ENCODE data around the gene NXN.
A peak's percentile ranks its signal among the peaks of the same experiment; 100 is the strongest.

The NXN gene

DNA sequence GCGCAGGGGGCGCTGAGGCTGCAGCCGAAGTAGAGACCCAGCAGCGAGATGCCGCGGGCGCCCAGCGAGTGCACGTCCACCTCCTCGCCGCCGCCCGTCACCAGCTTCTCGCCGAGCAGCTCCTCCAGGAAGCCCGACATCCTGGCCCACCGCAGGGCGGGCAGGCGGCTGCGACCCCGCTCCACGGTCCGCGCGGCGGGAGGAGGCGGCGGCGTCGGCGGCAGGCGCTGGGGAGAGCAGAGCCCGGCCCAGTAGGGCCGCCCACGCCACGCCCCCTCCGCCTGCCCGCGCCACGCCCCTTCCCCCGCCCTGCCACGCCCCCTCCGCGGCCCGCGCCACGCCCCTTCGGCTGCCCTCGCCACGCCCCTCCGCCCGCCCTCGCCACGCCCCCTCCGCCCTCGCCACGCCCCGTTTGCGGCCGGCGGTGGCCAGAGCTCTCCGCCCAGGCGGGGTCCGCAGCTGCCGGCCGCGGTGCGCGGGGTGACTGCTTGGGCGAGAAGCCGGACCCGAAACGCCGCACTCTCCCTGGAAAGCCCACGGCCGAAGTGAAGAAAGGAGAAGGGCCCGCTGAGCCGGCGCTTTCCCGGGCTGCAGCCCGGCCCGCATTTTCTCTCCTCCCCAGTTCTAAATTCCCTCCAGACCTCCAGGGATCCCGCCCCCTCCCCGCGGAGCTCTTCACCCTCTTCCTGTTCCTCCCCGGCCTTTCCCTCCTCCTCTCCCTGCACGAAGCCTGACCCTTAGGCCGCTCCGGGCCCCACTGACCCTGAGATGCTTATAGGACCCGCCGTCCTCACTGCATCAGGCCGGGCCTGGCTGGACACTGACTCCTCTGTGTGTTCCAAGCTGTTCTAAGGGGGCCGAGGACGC, at the start of gene NXN:
Gene NXN (minus strand): TSS at position 238 of the 867 bp plus-strand sequence.
- peak; percentile 94 for DNase-seq

DNA sequence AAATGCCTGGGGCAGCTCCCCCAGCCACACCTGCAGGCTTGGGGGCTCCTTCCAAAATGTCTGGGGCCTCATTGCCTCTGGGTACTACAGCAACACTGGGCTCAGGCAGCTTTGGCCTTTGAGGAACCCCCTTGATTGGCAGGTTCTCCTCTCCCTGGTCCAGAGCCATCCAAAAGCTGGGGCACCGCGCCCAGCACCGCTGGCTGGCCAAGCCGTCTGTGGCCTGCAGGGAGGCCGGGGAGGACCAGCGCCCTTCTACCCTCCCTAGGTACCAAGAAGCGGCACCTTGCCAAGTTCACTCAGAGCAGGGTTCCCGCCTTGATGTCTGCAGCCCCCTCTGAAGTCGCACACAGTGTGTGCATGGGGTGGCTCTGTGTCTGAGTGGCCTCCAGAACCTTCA, 47.5 kb upstream of the NXN start:
- no peak for DNase-seq

GRCh38 chr17:1026599-1026975, 47.0 kb upstream of the NXN start:
- no peak for DNase-seq

DNA sequence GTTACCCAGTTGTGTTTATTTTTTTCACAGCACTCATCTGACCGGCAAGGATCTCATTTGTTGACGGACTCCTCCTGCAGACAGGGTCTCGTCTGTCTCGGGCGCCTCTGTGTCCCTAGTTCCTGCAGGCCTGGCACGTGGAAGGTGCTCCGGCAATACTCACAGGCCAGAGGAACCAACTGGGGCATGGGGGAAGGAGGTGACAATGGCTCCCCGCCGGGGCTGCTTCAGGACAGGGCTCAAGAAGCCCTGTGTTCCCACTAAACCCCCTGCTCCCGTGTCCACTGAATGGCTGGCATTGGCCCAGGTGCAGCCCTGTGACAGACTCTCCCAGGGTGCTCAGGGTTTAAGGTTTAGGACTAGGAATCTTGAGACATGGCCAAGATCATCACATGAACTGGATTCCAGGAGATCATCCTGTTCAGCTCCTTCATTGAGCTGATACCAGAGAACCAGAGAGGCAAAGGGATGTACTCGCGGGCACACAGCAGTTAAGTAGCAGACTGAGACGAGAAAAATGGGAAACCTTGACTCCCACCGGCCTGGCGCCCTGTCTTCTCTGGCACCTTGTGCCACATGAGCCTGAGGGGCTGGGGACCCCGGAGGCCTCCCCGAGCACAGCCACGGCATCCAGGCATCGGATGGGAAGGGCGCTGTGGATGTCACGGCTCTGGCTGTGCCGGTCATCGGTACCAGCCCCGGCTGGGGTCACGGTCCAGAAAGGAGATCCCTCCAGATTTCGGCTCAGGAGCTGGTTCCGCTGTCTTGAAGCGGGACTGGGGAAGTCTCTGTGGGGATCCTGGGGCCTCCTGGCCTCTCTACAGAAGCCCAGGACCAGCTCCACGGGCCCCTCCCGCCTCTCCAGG, 46.4 kb upstream of the NXN start:
- DNase-seq, result no peak

DNA sequence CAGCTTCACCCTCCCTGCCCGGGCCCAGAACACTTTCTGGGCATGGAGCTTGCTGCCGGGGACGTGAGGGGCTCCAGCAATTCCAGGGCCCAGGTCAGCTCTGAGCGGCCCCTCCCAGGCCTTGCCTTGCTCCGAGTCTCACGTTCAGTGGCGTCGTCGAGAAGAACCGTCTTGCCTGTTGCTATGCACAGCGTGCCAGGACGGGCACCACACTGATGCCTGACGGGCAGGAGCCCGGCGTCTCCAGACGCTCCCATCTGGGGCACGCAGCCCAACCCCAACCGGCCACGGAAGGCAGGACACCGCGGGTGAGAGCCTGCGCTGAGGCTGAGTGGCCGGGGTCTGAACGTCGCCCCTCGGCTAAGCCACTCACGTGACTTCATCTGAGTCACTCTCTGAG, 44.5 kb upstream of the NXN start:
- DNase-seq, result no peak

DNA sequence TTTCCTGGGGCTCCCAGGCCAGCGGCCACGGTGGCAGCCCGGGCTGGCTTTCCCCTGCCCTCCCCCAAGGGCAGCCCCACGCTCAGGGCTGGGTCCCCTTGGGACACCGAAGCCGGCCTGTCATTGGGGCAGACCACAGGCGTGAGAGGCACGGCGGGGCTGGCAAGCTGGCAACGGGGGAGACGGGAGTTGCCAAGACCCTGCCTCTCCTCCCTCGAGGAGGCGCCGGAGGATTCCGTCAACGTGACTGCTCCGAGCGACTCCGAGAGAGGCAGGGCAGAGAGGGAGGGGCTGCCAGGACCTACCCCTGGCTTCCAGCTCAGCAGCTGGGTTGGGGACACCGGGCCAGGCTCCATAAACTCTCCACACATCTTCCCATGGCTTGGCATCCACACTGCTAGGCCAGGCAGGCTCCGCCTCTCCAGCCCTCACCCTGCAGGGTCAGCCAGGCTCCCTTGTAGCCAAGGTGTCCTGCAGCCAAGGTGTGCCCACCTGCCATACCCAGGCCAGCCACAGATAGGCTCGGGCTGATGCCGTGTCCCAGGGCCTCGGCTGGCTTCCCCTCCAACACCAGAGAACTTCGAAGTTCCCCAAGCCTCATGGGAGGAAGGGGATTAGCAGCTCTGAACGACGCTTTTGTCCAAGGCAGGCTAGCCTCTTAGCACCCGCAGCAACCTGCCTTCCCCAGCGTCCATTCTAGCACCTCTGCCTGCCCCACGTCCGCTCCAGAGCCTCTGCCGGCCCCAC, 42.9 kb upstream of the NXN start:
- DNase-seq, result peak; percentile 88

DNA sequence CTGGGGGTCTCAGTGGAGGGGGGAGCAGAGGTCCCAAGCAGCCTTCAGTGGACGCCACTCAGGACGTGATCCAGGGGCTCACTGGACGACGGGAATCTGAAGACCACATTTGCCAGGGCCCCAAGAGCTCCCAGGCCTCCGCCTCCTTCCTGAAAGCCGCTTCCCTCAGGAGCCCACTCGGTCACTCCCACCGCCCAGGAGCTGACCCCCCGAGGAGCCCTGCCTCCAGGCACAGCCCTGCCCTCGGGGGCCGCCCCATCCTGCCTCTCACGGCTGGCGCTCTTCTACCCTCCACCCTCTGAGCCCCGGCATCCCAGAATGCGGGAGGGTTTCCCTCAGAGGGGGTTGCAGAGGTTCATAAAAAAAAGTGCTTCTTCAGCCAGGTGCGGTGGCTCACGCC, 41.6 kb upstream of the NXN start:
- no peak for DNase-seq

- no peak for DNase-seq
Observed at GRCh38 chr17:1019451-1019850, 39.9 kb upstream of the NXN start.

GRCh38 chr17:1018547-1018946, 39.0 kb upstream of the NXN start:
- no peak for DNase-seq

- no peak for DNase-seq
Observed at GRCh38 chr17:1013729-1014090, 34.1 kb upstream of the NXN start.

- DNase-seq, result peak; percentile 26
Observed at GRCh38 chr17:1012823-1013728, 33.5 kb upstream of the NXN start.

GRCh38 chr17:1011760-1012735, 32.5 kb upstream of the NXN start:
- DNase-seq, result peak; percentile 28

DNA sequence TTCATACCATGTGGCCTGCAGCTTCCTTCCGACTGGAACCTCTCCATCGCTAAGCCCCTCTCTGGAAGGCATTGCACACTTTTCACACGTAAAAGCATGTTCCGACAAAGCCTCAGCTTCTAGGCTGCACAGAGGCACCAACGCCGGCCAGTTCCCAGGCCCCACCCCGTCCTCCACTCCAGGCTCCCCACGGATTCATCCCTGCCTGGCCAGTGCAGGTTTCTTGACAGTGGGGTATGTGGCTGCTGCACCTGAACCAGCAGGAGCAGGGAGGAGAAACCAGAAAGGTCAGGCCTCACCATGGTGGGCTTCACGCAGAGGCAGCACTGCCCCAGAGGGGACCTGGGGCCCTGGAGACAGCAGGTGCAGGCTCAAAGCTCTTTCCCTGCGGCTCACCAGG, 31.6 kb upstream of the NXN start:
- no peak for DNase-seq

GRCh38 chr17:1010586-1010985, 31.0 kb upstream of the NXN start:
- DNase-seq, result no peak

DNA sequence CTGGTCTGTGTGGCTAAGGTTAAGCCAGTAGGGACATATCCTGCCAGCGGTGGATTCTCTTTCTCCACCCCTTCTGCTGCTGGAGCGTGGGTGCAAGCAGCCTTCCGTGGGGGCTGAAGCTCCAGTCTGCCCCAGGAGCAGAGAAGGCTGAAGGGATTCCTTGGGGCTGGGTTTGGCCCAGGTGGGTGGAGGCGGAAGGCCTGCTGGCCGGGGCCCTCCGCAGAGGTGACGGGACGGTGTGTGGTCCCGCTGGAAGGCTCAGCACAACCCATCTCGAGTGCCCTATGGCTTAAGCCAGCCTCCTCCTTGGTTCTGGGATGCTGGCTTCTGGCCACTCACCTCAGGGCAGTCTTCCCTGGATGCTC, 30.5 kb upstream of the NXN start:
- peak; percentile 32 for DNase-seq

GRCh38 chr17:1009229-1010085, 29.9 kb upstream of the NXN start:
- DNase-seq, result peak; percentile 34

- DNase-seq, result peak; percentile 92
Observed at GRCh38 chr17:1008008-1008761, 28.6 kb upstream of the NXN start.

GRCh38 chr17:1007310-1008007, 27.9 kb upstream of the NXN start:
- DNase-seq, result peak; percentile 44

DNA sequence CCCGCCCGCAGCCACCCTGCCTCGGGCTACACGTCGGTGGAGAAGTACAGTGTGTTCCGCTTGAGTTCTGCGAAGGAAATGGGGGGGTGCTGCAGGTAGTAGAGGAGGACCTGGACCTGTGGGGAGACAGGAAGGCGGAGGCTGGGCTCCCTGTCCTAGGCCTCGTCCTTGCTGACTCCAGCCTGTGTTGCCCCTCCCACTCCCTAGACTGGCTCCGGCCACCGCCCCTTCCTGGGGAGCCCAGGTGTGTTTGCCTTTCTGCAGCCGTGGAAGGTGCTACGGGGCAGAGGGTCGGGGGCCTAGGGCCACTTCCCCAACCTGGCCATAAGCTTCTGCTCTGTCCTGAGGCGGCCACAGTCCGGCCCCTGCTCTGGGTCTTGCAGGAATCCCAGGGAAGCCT, 26.5 kb upstream of the NXN start:
- DNase-seq, result peak; percentile 46

All from left hindlimb (tissue), 1 donor.